ENCODE measurements around the gene MTRFR.
"Not testable (repeated sequence)": the region's sequence is repeated elsewhere in the genome, so short reads cannot be mapped to it uniquely, and the experiment has no call there.

MTRFR gene

DNA sequence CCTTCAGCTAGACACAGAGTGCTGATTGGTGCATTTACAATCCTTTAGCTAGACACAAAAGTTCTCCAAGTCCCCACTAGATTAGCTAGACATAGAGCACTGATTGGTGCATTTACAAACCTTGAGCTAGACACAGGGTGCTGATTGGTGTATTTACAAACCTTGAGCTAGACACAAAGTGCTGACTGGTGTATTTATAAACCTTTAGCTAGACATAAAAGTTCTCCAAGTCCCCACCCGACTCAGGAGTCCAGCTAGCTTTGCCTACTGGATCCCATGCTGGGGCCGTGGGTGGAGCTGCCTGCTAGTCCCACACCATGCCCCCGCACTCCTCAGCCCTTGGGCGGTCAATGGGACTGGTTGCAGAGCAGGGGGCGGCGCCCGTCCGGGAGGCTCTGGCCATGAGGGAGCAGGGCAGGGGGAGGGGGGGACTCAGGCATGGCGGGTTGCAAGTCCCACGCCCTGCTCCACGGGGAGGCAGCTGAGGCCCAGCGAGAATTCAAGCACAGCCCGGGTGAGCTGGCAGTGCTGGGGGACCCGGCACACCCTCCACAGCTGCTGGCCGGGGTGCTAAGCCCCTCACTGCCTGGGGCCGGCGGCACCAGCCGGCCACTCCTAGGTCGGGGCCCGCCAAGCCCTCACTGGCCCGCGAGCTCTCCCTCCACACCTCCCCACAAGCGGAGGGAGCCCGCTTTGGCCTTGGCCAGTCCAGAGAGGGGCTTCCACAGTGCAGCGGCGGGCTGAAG lies 15.9 kb downstream of the MTRFR start:
- not testable (repeated sequence) for DNase-seq (ENCODE audit: low read depth)

DNA sequence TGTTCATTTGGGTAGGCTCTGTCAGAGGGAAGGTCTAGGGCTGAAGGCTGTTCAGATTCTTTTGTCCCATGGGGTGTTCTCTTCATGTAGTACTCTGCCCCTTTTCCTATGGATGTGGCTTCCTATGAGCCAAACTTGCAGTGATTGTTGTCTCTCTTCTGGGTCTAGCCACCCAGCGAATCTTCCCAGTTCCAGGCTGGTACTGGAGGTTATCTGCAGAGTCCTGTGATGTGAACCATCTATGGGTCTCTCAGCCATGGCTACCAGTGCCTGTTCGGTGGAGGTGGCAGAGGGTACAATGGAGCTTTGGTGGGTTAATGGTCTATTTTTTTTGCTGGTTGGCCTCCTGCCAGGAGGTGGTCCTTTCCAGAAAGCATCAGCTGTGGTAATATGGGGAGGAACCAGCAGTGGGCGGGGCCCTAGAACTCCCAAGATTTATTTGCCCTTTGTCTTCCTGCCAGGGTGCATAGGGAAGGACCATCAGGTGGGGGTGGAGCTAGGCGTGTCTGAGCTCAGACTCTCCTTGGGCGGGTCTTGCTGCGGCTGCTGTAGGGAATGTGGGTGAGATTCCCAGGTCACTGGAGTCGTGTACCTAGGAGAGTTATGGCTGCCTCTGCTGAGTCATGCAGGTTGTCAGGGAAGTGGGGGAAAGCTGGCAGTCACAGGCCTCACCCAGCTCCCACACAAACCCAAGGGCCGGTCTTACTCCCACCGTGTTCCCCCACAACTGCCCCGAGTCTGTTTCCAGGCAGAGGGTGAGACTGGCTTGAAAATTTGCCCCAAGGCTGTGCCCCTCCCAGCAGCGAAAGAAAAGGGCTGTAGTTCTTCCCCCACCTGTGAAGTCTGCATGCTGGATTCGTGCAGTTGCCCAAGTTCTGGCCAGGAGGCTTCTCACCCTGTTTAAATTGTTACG lies 17.5 kb downstream of the MTRFR start:
- DNase-seq (ENCODE audit: low read depth) = no peak

DNA sequence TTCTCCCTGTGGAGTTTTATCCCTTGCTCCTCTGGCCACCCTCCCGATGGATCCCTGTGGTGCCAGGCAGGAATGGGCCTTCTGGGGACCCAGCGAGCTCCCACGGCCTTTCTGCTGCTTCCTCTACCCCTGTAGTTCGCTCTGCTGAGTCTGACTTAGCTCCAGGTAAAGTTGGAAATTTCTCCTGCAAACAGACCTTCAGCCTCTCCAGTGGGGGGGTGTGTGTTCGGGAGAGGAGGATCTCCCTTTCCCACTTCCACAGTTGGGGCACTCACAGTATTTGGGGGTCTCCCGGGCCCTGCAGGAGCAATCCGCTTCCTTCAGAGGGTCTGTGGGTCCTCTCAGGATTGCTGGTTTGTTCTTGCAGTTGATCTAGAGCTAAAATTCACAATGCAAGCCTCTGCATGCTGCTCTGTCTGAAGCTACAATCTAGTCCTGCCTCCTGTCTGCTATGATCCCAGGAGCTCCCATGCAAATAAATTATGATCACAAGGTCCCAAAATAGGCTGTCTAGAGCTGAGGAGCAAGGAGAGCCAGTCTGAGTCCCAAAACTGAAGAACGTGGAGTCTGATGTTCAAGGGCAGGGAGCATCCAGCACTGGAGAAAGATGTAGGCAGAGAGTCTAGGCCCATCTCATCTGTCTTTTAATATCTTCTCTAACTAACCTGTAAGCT lies 18.3 kb downstream of the MTRFR start:
- no peak for DNase-seq (ENCODE audit: low read depth)

DNA sequence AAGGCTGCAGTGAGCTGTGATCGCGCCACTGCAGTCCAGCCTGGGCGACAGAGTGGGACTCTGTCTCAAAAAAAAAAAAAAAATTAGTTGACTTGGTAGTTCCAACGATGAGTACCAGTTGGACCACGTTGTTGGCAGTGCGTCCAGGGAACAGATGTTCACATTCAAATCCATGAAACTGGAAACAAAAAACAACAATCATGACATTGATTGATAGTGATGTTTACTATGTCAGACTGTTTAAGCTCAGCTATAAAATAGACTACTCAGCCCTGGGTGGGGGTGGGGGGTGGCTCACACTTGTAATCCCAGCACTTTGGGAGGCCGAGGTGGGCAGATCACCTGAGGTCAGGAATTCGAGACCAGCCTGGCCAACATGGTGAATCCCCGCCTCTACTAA lies 19.1 kb downstream of the MTRFR start:
- not testable (repeated sequence) for DNase-seq (ENCODE audit: low read depth)

DNA sequence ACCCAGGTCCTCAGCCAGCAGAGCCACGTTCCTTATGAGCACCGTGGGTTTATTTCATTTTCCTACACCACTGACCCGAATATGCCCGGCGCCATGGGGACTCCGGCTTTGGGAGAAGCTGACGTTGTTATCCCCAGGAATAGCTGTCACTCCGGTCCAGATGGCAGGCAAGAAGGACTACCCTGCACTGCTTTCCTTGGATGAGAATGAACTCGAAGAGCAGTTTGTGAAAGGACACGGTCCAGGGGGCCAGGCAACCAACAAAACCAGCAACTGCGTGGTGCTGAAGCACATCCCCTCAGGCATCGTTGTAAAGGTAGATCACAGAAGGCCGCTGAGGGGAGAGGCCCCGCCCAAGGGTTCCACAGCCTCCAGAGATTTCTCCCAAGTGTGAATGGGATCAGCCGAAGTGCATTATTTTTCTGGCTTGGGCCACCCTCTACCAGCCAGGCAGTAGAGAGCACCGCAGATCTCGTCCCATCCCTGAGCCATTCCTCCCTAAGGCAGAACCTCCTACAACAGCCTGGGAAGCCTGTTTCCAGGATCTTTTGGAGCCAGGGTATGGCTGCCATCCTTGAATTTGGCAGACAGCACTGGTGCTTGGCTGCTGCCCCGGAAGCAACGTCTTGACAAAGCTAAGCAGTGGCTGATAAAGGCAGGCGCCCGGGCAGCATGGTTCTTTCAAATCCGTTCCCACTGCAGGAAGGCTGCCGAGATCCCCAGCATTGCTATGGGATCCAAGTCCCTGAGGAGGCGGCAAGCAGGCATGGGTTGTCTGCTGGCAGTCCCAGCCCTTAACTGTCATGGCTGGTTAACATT lies 20.6 kb downstream of the MTRFR start:
- DNase-seq (ENCODE audit: low read depth) = no peak

DNA sequence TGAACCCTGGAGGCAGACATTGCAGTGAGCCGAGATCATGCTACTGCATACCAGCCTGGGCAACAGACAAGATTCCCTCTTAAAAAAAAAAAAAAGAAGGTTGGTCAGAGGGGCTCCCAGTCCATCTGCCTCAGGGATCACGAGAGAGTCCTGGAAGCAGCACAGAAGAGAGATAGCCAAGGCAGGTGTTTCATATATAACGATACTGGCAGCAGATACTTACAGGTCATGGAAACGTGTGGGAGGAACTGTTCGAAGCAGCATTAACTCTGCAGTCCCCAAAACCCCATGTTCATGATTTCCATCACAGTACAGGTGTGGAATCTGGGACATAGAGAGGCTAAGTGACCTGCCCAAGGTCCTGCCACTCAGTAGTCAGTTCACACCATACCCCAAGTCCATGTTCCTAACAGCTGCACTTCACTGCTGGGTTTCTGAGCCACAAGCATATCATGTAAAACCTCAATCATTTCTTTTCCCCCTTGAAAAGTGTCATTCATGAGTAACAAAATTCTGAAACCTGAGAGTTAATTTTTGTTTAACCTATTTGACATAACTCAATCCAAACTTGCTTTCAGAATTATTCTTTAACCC lies 21.7 kb downstream of the MTRFR start:
- DNase-seq (ENCODE audit: low read depth) = no peak

DNA sequence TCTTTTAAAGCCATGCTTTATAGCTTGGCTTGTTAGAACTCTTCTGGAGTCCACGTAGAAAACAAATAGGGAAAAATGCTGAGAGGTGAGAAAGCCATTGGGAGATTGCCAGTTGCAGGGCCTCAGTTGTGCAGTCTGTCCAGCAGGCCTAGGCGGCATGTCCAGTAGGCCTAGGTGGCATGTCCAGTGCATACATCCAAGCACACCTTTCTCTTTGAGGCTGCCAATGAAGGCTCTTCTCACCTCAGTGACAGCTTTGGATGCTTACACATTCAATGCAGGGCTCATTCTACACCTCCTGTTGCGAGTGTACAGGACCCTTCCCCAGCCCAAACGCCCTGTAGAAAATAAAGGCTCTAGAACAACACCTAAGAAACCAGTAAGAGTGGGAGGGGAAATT lies 25.4 kb downstream of the MTRFR start:
- no peak for DNase-seq (ENCODE audit: low read depth)

DNA sequence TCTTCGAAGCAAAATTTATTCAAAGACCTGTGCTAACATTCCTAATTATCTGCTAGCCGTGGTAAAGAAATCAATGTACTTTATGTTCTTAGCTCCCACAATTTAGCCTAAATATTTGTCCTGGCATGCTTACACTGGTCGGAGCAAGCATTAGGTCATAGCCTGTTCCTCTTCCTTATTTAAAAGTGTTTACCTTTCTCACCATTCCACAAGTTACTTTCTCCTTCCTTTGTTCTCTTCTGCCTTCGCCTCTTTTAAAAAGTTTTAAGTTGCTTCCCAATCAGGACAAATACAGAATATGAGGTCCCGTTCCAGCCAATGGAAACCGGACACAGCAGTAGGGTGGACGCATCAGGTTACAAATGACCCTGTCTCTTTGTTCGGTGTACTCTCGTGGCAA lies 26.8 kb downstream of the MTRFR start:
- no peak for DNase-seq (ENCODE audit: low read depth)

DNA sequence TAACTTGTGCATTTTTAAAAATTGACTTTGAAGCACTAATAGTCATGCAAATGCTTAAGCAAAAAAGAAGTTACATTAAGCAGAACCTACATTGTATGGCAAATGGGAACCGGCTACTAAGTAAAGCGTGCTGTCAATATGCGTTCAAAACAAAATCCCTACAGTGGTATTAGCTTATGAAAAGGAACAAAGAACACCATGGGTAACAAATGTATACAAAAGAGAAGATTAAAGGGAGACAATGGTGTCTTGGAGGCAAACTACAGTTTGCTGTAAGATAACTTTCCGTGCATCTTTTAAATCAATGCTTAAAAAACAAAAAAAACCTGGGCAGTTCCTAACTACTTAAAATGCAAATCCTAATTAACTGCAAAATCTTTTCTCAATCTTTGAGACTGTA lies 28.0 kb downstream of the MTRFR start:
- no peak for DNase-seq (ENCODE audit: low read depth)

DNA sequence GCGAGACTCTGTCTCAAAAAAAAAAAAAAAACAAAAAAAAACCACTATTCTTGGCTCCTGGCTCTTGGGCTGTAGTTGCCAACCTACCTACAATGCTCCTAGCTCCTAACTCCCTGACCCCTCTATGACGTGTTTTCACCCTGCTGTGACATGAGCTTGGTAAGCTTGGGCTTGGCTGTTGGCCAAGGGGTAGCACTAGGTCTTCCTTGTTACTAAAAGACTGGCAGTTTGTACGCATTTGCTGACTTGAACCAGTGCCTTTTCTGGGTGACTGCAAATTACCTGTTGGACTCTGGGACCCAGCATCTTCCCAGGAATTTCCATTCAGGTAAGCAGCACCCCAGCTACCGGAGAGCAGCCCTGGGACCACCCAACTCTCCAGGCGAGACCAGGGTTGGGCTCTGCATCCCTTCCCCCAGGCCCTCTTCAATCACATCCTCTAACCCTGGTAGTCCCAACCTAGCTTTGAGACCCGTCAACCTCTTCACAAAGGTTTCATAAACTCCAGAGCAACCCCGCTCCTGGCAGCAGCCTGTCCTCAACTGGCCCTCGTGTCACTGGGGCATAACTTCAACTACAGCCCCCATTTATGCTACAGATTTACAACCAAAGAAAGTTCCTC lies 30.1 kb downstream of the MTRFR start:
- DNase-seq (ENCODE audit: low read depth) = no peak

DNA sequence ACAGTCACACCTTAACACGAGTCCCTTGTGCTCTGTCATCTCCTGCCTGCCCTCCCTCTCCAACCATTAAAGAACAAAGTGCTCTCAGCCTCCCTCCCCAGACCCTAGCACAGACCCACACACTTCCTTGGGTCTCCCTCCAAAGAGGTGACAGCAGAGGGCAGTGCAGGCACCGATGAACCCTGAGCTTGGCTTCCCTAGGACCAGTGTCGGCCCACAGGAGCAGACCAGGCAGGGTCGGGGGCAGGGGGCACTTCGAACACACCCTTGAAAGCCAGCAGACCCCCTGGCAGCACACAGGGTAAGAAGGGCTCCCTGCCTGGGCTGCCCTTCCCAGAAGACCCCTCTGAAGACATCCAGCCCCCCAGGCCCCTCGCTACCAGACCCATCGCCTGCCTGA lies 31.4 kb downstream of the MTRFR start:
- no peak for DNase-seq (ENCODE audit: low read depth)

DNA sequence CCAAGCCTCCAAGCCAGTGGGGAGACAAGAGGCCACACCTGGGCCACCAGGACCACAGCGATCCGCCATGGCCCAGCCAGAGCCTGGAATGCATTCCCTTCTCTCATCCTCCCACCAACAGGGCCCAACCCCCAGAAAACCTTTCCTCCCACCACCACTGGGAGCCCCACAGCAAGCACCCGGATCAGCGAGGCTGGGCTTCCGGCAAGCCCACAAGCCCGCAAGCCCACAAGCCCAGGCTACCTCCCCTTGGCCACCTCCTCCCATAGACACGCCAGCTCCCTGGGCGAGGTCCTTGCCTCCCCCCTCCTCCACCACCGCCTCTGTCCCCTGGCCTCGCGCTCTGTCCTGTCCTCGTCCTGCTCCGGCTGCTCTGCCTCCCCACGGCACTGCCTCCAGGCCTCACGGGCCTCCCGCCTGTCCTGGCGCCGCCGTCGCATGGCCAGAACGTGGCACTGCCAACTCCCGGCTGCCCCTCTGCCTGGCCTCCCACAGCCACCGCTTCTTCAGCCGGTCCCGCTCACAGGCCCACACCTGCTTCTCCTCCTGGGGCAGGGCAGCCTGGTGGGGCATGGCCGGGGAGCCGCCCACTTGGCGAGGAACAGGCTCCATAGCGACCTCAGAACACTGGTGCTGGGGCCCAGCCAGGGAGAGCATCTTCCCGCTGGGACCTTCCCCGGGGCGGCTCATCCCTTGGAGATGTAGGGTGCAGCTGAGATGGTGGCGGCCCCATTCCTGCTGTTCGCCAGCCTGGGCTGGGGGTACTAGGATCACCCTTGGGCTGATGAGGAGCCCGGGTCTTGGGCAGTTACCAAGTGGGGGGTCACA lies 32.8 kb downstream of the MTRFR start:
- no peak for DNase-seq (ENCODE audit: low read depth)

DNA sequence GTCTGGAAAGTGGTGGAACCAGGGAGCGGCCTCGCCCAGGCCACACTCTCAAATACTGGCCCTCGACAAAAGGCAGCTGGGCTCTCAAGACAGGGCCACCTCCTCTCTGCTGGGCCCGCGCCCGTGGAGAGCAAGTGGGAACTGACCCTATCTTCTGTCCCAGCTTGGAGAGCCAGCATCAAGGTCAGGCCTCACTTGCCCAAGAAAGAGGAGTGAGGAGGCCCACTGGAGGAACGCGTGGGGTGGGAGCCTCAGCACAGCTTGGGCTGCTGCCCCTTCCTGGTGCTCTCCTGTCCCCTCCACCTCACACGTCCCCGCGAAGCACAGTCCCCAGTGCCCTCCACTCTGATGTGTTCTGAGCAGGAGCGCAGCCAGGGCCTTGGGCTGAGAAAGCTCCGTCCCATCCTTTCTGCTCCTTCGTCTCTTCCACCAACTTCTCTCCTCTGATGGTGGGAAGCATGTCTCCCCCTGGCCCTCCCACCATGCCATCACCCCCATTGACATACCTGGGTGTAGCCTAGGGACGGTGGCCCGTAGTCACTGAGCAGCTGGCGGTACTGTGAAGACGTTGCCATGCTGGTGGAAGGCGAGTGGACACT lies 33.5 kb downstream of the MTRFR start:
- no peak for DNase-seq (ENCODE audit: low read depth)

DNA sequence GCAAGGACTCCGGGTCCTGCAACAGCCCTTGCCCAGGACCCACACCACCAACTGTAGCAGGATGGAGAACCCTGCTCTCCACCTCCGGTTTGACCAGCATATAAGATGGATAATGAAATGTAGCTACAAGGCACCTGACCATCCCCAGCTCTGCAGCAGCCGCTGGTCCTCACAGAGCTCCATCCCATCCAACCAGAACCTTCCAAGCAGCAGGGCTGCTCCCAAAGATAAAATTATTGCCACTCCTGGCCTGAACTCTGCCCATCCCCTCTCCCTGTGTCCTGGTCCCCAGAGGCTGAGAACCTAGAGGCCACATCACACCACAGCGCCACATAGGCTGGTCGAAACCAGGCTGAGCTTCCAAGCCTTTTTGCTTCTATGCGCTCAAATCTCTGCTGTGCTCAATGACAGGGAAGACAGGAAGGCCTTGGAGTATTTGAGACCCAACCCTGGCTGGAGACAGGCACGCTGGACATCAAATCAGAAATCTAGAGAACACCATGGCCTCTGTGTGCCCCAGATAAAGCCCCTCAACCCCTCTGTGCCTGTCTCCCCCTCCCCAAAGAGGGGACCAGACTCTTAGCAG lies 34.2 kb downstream of the MTRFR start:
- no peak for DNase-seq (ENCODE audit: low read depth)

DNA sequence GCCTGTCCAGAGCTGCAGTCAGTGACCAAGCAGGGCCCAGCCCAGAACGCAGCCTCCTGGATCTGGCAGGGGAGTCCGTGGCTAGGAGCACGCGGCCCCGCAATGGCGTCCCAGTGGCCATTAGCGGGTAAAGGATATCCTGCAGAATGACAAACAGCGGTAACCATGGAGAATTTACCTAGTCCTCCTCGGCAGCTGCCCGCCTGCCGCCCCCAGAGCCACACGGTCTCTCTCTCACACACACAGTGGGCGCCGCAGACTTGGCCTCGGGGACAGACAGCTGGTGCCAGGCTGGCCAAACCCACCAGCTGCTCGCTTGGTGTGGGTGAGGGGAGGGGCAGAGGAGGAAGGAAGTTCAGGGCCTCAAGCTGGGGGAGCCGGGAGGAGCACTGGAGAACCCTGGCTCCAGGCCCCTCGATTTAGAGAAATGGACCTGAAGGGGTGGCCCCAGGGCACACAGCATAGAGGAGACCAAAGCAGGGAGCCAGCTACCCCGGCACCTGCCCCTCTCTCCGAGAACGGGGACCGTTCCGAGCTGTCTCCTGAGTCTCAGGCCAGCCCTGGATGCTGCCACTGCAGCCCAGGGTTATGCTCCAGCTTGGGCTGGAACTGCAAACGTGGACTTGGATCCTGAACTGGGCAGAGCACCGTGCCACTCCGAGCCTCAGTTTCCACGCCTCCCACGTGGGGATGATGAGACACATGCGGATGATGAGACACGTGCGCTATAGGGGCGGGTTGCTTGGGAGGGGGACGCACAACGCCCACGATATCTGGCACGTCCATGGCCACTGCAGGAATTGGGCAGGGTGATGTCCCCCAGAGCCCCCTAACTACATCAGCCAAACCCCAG lies 35.0 kb downstream of the MTRFR start:
- no peak for DNase-seq (ENCODE audit: low read depth)

DNA sequence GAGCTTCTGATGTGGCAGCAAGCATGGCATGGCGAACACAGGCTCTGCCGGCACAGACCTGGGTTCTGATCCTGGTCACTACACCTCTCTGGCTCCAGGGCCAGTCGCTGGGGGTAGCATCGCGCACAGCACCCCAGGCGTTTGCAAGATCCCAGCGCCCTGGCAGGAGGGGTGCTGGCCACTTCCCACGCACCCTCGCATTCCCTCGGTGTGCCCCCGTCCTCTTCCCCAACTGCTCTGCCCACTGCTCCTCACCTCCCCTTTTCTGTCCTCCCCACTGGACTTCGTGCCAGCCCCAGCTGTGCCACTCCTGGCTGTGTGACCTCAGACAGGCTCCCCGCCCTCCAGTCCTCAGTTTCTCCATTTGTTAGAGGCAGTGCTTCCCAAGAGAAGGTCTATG lies 35.6 kb downstream of the MTRFR start:
- DNase-seq (ENCODE audit: low read depth) = no peak

DNA sequence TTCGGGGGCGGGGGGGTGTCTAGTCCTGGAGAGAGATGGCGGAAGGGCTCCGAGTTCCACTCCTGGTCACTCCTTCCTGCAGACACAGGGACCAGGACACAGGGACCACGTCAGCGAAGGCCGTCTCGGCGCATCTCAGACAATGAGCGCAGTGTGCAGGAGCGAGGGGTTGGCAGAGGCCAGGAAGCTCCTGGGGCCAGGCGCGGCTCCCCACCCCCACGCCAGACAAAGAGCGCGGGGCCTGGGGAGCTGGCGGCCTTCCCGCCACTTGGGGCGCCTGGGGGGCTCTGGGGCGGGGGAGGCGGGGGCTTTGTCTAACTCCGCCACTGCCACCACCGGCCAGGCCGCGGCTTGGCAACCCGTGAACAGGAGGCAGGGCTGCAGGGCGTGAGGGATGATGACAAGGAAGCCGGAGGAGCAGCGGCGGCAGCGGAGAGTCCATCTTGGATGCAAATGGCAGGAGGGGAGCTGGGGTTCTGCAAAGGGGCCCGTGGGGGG lies 36.2 kb downstream of the MTRFR start:
- DNase-seq (ENCODE audit: low read depth) = no peak

DNA sequence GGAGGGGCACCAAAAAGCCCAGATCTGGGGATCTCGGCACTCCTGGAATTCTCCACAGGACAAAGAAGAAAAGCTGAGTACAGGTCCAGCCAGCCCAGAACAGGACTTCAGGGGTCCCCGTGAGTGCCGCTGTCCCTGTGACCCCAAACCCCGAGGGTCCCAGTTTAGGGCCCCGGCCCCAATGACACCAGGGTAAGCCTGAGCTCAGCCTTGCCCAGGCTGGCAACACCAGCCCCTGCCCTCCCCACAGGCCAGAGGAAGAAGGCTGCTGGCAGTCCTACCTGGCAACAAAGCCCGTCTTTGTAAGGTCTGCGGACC lies 36.6 kb downstream of the MTRFR start:
- no peak for DNase-seq (ENCODE audit: low read depth)
